ENCODE data around the gene RAB40C.

Gene RAB40C

GRCh38 chr16:589658-590187, at the start of gene RAB40C:
Gene RAB40C (plus strand): TSS chr16:590066. CDS start chr16:590292, 226 bp downstream.
- peak; percentile 98 for DNase-seq (ENCODE audit: low spot score)

DNA sequence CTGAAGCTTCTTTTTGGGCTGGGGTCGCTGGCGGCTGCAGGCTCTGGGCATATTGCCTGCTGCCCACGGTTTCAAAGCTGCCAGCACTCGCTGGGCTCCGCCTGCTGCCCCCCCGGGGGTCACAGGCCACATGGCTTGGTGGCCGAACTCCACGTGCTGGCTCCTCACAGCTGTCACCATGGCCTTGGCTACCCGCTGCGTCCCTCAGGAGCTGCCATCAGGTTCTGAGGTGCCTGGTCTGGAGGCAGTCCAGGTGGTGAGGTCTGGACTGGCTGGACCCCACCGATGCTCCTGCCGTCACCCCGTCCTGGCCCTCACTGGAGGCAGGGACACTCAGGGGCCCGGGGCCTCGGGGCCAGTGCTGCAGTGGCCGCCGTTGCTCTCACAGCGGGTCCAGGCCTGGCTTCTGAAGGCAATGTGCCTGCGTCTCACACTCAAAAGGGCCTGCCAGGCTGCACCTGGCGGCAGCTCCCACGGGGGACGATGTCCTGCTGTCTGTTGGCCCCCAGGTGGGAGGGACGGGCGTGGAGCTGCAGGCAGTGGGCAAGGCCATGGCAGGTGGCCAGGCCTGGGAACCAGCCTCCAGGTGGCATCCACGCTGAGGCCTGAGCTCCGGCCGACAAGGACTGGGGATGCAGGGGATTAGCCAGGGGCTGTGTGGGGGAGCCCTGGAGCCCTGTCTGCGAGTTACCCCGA, 49.1 kb upstream of the RAB40C start:
- peak; percentile 41 for DNase-seq (ENCODE audit: low spot score)

- no peak for DNase-seq (ENCODE audit: low spot score)
Observed at GRCh38 chr16:543301-544164, 46.3 kb upstream of the RAB40C start.

- DNase-seq (ENCODE audit: low spot score), result no peak
Observed at GRCh38 chr16:544517-544916, 45.3 kb upstream of the RAB40C start.

- DNase-seq (ENCODE audit: low spot score), result peak; percentile 90
Observed at GRCh38 chr16:546909-547770, 42.7 kb upstream of the RAB40C start.

GRCh38 chr16:548586-548985, 41.3 kb upstream of the RAB40C start:
- DNase-seq (ENCODE audit: low spot score), result no peak

GRCh38 chr16:549544-550263, 40.2 kb upstream of the RAB40C start:
- DNase-seq (ENCODE audit: low spot score), result no peak

DNA sequence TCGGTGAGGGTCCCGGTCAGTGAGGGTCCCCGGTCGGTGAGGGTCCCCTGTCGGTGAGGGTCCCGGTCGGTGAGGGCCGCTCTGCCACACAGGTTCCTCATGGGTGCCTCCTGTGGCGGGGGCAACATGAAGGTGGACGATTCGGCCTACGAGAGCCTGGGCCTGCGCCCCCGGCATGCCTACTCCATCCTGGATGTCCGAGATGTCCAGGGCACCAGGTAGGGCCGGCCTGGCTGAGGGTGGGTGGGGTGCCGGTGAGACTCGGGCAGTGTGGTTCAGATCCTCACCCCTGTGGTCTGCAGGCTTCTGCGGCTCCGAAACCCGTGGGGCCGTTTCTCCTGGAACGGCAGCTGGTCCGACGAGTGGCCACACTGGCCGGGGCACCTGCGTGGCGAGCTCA, 38.7 kb upstream of the RAB40C start:
- no peak for DNase-seq (ENCODE audit: low spot score)

GRCh38 chr16:552171-552570, 37.7 kb upstream of the RAB40C start:
- DNase-seq (ENCODE audit: low spot score), result no peak

GRCh38 chr16:553601-554296, 36.1 kb upstream of the RAB40C start:
- DNase-seq (ENCODE audit: low spot score), result no peak

DNA sequence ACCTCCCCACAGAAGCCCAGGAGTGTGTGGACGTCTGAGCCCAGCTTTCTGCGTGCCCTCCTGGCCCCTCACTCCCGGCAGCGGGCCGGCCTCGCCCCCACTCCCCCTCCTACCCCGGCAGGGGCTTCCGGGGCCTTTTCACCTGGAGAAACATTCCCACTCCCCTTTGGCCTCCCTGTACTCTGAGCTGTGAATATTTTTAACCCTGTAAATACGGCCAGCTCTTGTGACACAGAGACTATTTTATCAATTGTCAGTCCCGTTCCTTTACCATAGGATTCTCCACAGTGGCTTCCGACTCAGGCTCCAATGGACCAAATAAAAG, 35.6 kb upstream of the RAB40C start:
- no peak for DNase-seq (ENCODE audit: low spot score)

DNA sequence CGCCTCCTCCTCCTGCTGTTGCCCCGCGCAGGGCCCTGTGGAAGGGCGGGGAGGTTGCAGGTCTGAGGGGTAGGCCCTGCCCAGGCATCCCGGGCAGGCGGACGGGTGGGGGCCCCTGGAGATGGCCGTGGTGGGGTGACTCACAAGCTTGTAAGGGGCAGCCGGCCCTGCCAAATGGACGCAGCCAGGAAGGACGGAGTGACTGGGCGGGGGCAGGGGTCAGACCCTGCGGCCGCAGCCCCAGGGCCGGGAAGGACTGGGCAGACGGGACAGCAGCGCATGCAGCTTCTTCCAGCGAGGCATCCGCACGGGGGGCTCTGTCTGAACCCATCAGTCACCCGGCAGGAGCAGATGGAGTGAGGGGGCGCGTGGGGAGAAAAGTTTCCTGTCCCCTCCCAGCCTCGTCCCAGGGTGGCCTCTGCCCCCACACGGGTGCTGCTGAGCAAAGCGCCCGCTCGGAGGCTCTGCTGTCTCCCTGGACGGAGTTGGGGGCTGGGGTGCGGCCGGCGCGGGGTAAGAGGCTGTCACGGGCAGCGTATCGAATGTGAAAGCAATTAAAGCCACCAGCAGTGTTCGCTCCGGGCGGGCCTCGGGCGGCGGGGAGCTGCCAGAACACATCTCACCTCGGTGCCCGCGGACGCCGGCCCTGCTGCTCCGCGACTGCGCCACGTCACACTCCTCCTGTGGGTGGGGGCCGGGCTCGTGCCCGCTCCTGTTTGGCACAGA, 35.1 kb upstream of the RAB40C start:
- DNase-seq (ENCODE audit: low spot score), result no peak

GRCh38 chr16:555528-556473, 34.1 kb upstream of the RAB40C start:
- DNase-seq (ENCODE audit: low spot score), result peak; percentile 57

- DNase-seq (ENCODE audit: low spot score), result peak; percentile 53
Observed at GRCh38 chr16:556474-557173, 33.2 kb upstream of the RAB40C start.

DNA sequence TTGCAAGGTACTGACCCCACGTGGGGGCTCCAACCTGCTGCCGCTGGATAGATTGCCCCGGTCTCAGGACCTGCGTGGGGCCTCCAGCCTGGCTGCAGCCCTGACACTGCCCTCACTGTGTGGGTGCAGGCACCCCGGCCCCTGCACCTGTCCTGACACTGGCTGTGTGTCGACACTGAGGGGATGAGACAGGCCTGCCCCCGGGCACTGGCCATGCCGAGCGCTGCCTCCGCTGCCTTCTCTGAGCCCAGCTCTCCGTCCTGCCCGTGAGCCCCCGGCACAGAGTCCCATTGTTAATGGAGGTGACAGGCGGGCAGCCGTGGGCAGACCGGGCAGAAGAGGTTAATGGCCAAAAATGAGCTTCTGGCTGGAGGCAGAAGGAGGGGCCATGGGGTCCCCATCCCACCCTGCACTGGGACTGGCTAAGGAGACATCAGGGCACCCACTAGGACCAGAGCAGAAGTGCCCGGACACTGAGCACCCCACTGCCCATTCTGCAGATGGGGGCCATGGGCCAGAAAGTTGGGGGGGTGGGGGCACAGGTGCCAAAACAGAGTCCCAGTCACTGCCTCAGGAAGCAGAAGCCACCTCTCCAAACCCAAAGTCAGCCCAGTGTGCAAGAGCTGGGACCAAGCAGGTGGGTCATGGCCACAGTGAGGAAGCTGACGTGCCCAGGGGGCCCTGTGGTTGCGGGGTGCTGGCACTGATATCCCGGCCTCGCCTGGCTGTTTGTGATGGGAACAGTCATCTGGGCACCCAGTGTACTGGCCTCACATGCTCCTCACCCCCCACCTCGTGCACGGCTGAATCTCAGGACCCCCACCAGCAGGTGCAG, 32.2 kb upstream of the RAB40C start:
- no peak for DNase-seq (ENCODE audit: low spot score)

DNA sequence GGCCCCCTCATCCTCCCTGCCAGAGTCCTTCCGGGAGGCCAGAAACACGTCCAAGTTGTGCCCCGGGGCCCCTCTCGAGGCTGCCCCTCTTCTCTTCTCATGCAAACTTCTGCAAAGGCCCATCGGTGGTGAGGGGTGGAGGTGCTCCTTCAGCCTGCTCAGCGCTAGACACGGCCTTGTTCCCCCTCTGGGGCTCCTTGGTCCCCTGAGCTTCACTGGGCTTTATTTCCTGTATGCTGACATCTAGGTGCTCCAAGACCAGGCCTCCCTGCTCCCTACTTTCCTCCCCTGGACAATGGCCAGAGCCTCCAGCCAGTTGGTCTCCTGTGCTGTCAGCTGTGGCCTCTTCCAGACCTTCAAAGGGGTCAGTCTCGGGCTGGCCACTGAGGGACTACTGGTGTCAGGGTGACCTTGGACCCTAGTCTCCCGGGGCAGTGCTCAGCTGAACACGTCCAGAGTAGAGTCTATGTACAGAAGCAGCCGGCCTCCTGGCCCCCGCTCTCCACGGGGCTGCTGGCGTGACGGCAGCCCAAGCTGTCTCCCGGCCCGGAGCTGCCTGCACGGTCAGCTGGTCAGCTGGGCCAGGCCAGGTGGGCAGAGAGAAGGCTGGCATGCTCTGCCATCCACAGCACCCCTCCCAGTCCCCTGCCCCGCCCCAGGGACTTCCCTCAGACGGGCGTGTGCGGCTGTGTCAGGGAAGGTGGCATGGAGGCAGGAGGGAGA, 31.4 kb upstream of the RAB40C start:
- DNase-seq (ENCODE audit: low spot score), result peak; percentile 90

DNA sequence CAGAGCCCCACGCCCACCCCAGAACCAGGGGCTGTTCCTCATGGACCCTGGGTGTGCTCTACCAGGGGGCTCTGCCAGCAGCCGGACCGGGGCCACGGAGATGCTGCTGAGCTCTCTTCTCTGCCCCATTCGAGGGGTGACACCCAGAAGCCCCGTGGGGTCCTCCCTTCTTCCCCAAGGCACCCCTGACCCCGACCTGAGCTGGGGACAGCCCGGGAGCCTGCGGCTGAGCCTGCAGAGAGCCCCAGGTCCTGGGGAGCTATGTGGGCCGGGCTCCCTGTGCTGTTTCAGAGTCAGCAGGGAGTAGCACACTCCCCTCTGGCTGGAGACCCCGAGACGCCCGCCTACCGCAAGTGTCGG, 30.9 kb upstream of the RAB40C start:
- no peak for DNase-seq (ENCODE audit: low spot score)

All from cerebellar cortex (tissue), 1 donor.